Endothelial cell of umbilical vein (primary cell): Measurements from ENCODE around the gene CRYZL1. TPM values are rescaled to one million over a fixed set of nuclear protein-coding genes. Genes with fewer than 3 reads are reported as not detected.
"Not testable (repeated sequence)": the region's sequence is repeated elsewhere in the genome, so short reads cannot be mapped to it uniquely, and the experiment has no call there.

ENCODE experiments used
- BruUV-seq: library from RNA; stranded (reverse); fragments of 400-500 nt; replicated peaks from 2 replicates; lab custom pipeline; 2021; lab: Mats Ljungman, UMichigan
- CTCF ChIA-PET: fragments of 300-600, 350-600 bp; sonication (Branson Sonifier 250); formaldehyde crosslinking; loops from one replicate; lab custom pipeline; 2021; ENCODE audit warnings: antibody characterized with exemption, inconsistent platforms; lab: Charles Lee
- POLR2A ChIA-PET: fragments of 300-600, 350-600 bp; sonication (Branson Sonifier 250); formaldehyde crosslinking; loops from one replicate; lab custom pipeline; 2021; ENCODE audit warnings: antibody characterized with exemption, inconsistent platforms; lab: Charles Lee
- DNase-seq: peaks from one replicate; pipeline ENCODE4 v3.0.0-alpha.2; 2011; ENCODE audit warnings: low read depth, low spot score
- FAIRE-seq: peaks from 2 replicates; lab custom pipeline; 2011; peaks lifted over from hg19 to GRCh38; lab: Jason Lieb, UNC
- H2AFZ ChIP-seq: 2 replicates; pipeline ENCODE4 v1.6.0; 2012; ENCODE audit warnings: low read depth, low read length, control low read depth, inconsistent platforms
- H3K27ac ChIP-seq: 2 replicates; pipeline ENCODE4 v1.5.1; 2011; ENCODE audit warnings: low read depth, mild to moderate bottlenecking, control low read depth, low read length, moderate library complexity; ENCODE audit not compliant: insufficient read depth
- H3K27me3 ChIP-seq, 2 experiments: 2 replicates each; pipeline versions ENCODE4 v1.6.0 to v1.6.1; 2011; ENCODE audit warnings: low read length in 2 of 2, mixed read lengths in 1 of 2; ENCODE audit not compliant: control insufficient read depth in 2 of 2, insufficient read depth in 2 of 2
- H3K36me3 ChIP-seq, 2 experiments: 2 replicates in 1 of 2; 3 replicates in 1 of 2; pipeline ENCODE4 v1.5.1; 2011; ENCODE audit warnings: low read length in 2 of 2, mild to moderate bottlenecking in 1 of 2, moderate library complexity in 1 of 2; ENCODE audit not compliant: control insufficient read depth in 2 of 2, insufficient read depth in 2 of 2; ENCODE audit errors: extremely low read depth in 1 of 2
- H3K4me1 ChIP-seq: 3 replicates; pipeline ENCODE4 v1.5.1; 2011; ENCODE audit warnings: mild to moderate bottlenecking, low read length; ENCODE audit not compliant: control insufficient read depth, insufficient read depth; ENCODE audit errors: extremely low read depth
- H3K4me2 ChIP-seq: 2 replicates; pipeline ENCODE4 v1.6.1; 2011; ENCODE audit warnings: low read length, control low read depth, mixed read lengths; ENCODE audit not compliant: insufficient read depth
- H3K4me3 ChIP-seq, 3 experiments: fragments of 200-600 bp in 1 of 3; sonication (generic), shearing (Covaris generic) in 1 of 3; replicated peaks in 1 of 3; 2 replicates each; pipeline ENCODE4 v1.5.1; 2011 to 2016; ENCODE audit warnings: control low read depth in 3 of 3, low read length in 3 of 3, mild to moderate bottlenecking in 2 of 3, inconsistent platforms in 1 of 3, low read depth in 1 of 3, moderate library complexity in 1 of 3; ENCODE audit not compliant: insufficient read depth in 1 of 3
- H3K79me2 ChIP-seq: 2 replicates; pipeline ENCODE4 v1.6.0; 2012; ENCODE audit warnings: low read length, inconsistent platforms; ENCODE audit not compliant: control insufficient read depth, insufficient read depth
- H3K9ac ChIP-seq: replicated peaks from 2 replicates; pipeline ENCODE3; 2011; ENCODE audit warnings: low read length, control low read depth; ENCODE audit not compliant: insufficient read depth; ENCODE audit errors: extremely low read depth
- H3K9me1 ChIP-seq: replicated peaks from 3 replicates; pipeline ENCODE4 v1.6.0; 2011; ENCODE audit warnings: mild to moderate bottlenecking, low read length; ENCODE audit not compliant: control insufficient read depth, insufficient read depth; ENCODE audit errors: extremely low read depth
- H3K9me3 ChIP-seq: replicated peaks from 2 replicates; pipeline ENCODE4 v1.5.1; 2012; ENCODE audit warnings: low read length, inconsistent platforms; ENCODE audit not compliant: control insufficient read depth, insufficient read depth
- H4K20me1 ChIP-seq: replicated peaks from 2 replicates; pipeline ENCODE3; 2011; ENCODE audit warnings: mild to moderate bottlenecking, low read length; ENCODE audit not compliant: control insufficient read depth, insufficient read depth; ENCODE audit errors: extremely low read depth
- EZH2 ChIP-seq: IDR thresholded peaks from 2 replicates; pipeline ENCODE4 v1.6.1; 2012; ENCODE audit warnings: borderline replicate concordance, low read depth, mild to moderate bottlenecking, moderate library complexity, low read length, inconsistent platforms; ENCODE audit not compliant: severe bottlenecking
- FOS ChIP-seq: IDR thresholded peaks from 2 replicates; pipeline ENCODE4 v1.6.1; 2011; ENCODE audit warnings: mild to moderate bottlenecking, low read length, moderate library complexity, borderline replicate concordance; ENCODE audit not compliant: insufficient read depth
- GATA2 ChIP-seq: IDR thresholded peaks from 2 replicates; pipeline ENCODE4 v1.7.0; 2011; ENCODE audit warnings: low read depth, mild to moderate bottlenecking, moderate library complexity, mixed read lengths, low read length; ENCODE audit not compliant: insufficient read length, insufficient read depth
- JUN ChIP-seq: IDR thresholded peaks from 2 replicates; pipeline ENCODE4 v1.6.1; 2011; ENCODE audit warnings: borderline replicate concordance, low read depth; ENCODE audit not compliant: insufficient read length, insufficient read depth
- MYC ChIP-seq: IDR thresholded peaks from one replicate; pipeline ENCODE4 v1.6.1; 2011; ENCODE audit warnings: mild to moderate bottlenecking, low read depth, low read length
- POLR2A ChIP-seq: IDR thresholded peaks from 2 replicates; pipeline ENCODE4 v1.6.1; 2012; ENCODE audit warnings: low read depth, mild to moderate bottlenecking, control low read depth, low read length
- POLR2AphosphoS5 ChIP-seq: IDR thresholded peaks from 2 replicates; pipeline ENCODE4 v1.6.1; 2012; ENCODE audit warnings: low read depth, mild to moderate bottlenecking, control low read depth, low read length, moderate library complexity; ENCODE audit not compliant: insufficient read depth
- dilution Hi-C: fragments of 300-500 bp; cut with MboI; formaldehyde crosslinking; loops from one replicate; pipeline ENCODE4 v1.15.0; 2019; ENCODE audit warnings: low sequenced_read_pairs; ENCODE audit not compliant: extremely low pct_ligation_motif_present
- intact Hi-C: fragments of 100-400 bp; cut with micrococcal nuclease; formaldehyde crosslinking; loops from one replicate; pipeline ENCODE4 v1.10.0; 2022
- polyA plus RNA-seq, 4 experiments: library from polyadenylated mRNA; depleted of rRNA in 3 of 4; stranded (reverse) in 3 of 4; unstranded in 1 of 4; fragments of >200 nt; gene quantifications; 2 replicates each; pipeline versions ENCODE4 v1.2.1 to v1.2.3, GENCODE V29; 2011 to 2012; ENCODE audit warnings: missing spikeins in 1 of 4
- total RNA-seq: library from RNA; stranded (reverse); gene quantifications from 2 replicates; pipeline ENCODE4 v1.2.3, GENCODE V29; 2021
- TF ChIP-seq, protein P1 (sequence below), 2 donors: IDR thresholded peaks; 1 replicate in 1 of 2; 2 replicates in 1 of 2; pipeline ENCODE4 v1.5.1; 2011; ENCODE audit warnings: low read length in 2 of 2, mild to moderate bottlenecking in 2 of 2, moderate library complexity in 2 of 2, control low read depth in 1 of 2, inconsistent platforms in 1 of 2, low read depth in 1 of 2; ENCODE audit not compliant: insufficient read depth in 1 of 2; ENCODE audit errors: extremely low read depth in 1 of 2
- TF ChIP-seq, protein P2 (sequence below): IDR thresholded peaks from 2 replicates; pipeline ENCODE4 v1.6.1; 2011; ENCODE audit not compliant: insufficient read depth, insufficient read length

The CRYZL1 gene
- total and polyA plus RNA-seq, 2 donors (not counting 3 experiments of a cell fraction or from before 2014, with no cell fraction given) = 26.4 to 42.1 TPM

DNA sequence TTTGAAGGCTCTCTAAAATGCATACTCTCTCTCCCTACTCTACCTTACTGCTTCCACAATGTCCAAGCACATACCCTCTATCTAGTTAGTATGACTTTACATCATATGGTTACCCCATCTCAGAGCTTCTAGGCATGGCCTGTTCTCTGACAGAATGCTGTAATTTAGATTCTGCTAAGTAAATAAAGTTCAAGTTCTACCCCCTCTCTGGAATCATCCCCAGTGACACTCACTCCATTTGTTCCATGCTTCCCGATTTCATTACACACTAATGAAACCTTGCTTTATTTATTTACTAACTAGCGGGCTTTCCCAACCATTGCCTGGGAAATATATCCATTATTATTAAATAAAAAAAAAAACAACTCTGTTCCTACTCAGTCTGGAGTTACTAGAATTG lies 7.3 kb downstream of the CRYZL1 start:
- dilution Hi-C loops = no loop called here
- Histone ChIP-seq H3K27me3 (no peaks in the 10 kb centered on the region), H3K9me3 (no peaks in the 10 kb centered on the region), H3K9ac (no peak overlapping the region), H3K4me3 (no peak overlapping the region), H3K79me2 (peaks cover 27% of the 10 kb centered on the region), H3K4me2 (no peak overlapping the region), H3K9me1 (no peaks in the 10 kb centered on the region), H2AFZ (no peak overlapping the region), H4K20me1 (peaks cover 2% of the 10 kb centered on the region), H3K4me1 (no peaks in the 10 kb centered on the region), H3K27ac (no peak overlapping the region), H3K36me3 (no peaks in the 10 kb centered on the region)
- intact Hi-C loops = no loop called here
- FAIRE-seq = no peak
- no peak for DNase-seq
- ChIA-PET POLR2A (no interaction called here), CTCF (interaction anchor here (1.7 kb wide), 1 partner anchor 28 kb away, joined by 4 read pairs; no protein-coding TSS in a partner anchor)
- BruUV-seq = no TSS peak
- TF ChIP-seq, protein P1, sequence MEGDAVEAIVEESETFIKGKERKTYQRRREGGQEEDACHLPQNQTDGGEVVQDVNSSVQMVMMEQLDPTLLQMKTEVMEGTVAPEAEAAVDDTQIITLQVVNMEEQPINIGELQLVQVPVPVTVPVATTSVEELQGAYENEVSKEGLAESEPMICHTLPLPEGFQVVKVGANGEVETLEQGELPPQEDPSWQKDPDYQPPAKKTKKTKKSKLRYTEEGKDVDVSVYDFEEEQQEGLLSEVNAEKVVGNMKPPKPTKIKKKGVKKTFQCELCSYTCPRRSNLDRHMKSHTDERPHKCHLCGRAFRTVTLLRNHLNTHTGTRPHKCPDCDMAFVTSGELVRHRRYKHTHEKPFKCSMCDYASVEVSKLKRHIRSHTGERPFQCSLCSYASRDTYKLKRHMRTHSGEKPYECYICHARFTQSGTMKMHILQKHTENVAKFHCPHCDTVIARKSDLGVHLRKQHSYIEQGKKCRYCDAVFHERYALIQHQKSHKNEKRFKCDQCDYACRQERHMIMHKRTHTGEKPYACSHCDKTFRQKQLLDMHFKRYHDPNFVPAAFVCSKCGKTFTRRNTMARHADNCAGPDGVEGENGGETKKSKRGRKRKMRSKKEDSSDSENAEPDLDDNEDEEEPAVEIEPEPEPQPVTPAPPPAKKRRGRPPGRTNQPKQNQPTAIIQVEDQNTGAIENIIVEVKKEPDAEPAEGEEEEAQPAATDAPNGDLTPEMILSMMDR (IDR thresholded peaks at IDR 0.05; ENCODE audit: extremely low read depth in 1 of 2, insufficient read depth in 1 of 2, low read depth in 1 of 2, low read length in 2 of 2) = no peak
- no peak for TF ChIP-seq EZH2
- no peak for TF ChIP-seq POLR2AphosphoS5
- TF ChIP-seq FOS = no peak
- TF ChIP-seq GATA2 = no peak
- no peak for TF ChIP-seq MYC
- TF ChIP-seq POLR2A = no peak
- TF ChIP-seq JUN = no peak
- TF ChIP-seq, protein P2, sequence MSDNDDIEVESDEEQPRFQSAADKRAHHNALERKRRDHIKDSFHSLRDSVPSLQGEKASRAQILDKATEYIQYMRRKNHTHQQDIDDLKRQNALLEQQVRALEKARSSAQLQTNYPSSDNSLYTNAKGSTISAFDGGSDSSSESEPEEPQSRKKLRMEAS = no peak

DNA sequence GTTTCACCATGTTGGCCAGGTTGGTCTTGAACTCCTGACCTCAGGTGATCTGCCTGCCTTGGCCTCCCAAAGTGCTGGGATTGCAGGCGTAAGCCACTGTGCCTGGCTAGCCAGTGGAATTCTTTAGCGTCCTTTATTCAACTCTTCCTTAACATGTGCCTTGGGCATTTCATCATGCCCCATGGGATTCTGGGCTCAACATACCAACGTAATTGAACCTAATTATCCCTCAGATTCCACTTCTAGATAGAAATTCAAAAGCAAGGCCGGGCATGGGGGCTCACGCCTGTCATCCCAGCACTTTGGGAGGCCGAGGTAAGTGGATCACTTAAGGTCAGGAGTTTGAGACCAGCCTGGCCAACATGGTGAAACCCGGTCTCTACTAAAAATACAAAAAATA lies 15.4 kb downstream of the CRYZL1 start:
- intact Hi-C loops, POLR2A ChIA-PET, BruUV-seq: not testable (repeated sequence)

More for the DNA sequence above, 15.4 kb downstream of the CRYZL1 start:
- H3K9me3 ChIP-seq, H3K27ac ChIP-seq, H3K4me2 ChIP-seq, DNase-seq, H3K36me3 ChIP-seq, H3K79me2 ChIP-seq, H4K20me1 ChIP-seq, FAIRE-seq, dilution Hi-C loops, H2AFZ ChIP-seq, H3K27me3 ChIP-seq, H3K4me1 ChIP-seq, H3K9ac ChIP-seq, H3K9me1 ChIP-seq, H3K4me3 ChIP-seq: not testable (repeated sequence)
- CTCF ChIA-PET = interaction anchor here (3.1 kb wide), 1 partner anchor 20 kb away, joined by 14 read pairs; no protein-coding TSS in a partner anchor
